Muscle of leg (tissue), 16 donors: Measurements from ENCODE around the gene AFF1. TPM values are rescaled to one million over a fixed set of nuclear protein-coding genes. Genes with fewer than 3 reads are reported as not detected.

Experiments
- DNase-seq: peaks from one replicate; pipeline ENCODE4 v3.0.0; 2013
- H3K27ac ChIP-seq: one replicate; pipeline ENCODE4 v1.5.1; 2013; ENCODE audit warnings: mild to moderate bottlenecking, low read length, control low read depth
- H3K27me3 ChIP-seq: one replicate; pipeline ENCODE4 v1.6.1; 2013; ENCODE audit warnings: low read length; ENCODE audit not compliant: control insufficient read depth, insufficient read depth
- H3K36me3 ChIP-seq: one replicate; pipeline ENCODE4 v1.6.1; 2013; ENCODE audit warnings: low read length; ENCODE audit not compliant: control insufficient read depth, insufficient read depth
- H3K4me1 ChIP-seq: one replicate; pipeline ENCODE4 v1.6.1; 2013; ENCODE audit warnings: low read length; ENCODE audit not compliant: control insufficient read depth, insufficient read depth
- H3K4me3 ChIP-seq: one replicate; pipeline ENCODE4 v1.5.1; 2013; ENCODE audit warnings: low read length, control low read depth
- H3K9me3 ChIP-seq: replicated peaks from 2 replicates; pipeline ENCODE4 v1.6.1; 2013; ENCODE audit warnings: low read depth, low read length; ENCODE audit not compliant: control insufficient read depth
- WGBS: methylation state at CpG from one replicate; pipeline ENCODE4 v1.1.5; 2013; ENCODE audit warnings: missing lambda C conversion rate; ENCODE audit not compliant: insufficient coverage; 5-methylcytosine and 5-hydroxymethylcytosine counted together
- long read RNA-seq, 11 donors: transcript quantifications; one replicate each; lab custom pipeline, GENCODE V29; 2026
- polyA plus RNA-seq, 8 donors: library from polyadenylated mRNA; unstranded; fragments of 120-200 nt; gene quantifications; one replicate each; pipeline versions ENCODE4 v1.2.1 to v1.2.3, GENCODE V29; 2013; ENCODE audit warnings: inconsistent platforms in 1 of 8, low replicate concordance in 1 of 8; ENCODE audit not compliant: insufficient read length in 8 of 8, insufficient read depth in 1 of 8
- total RNA-seq: library from RNA; stranded (reverse); fragments of 120-200 nt; gene quantifications from one replicate; pipeline ENCODE4 v1.2.4, GENCODE V29; 2013

AFF1 gene, protein sequence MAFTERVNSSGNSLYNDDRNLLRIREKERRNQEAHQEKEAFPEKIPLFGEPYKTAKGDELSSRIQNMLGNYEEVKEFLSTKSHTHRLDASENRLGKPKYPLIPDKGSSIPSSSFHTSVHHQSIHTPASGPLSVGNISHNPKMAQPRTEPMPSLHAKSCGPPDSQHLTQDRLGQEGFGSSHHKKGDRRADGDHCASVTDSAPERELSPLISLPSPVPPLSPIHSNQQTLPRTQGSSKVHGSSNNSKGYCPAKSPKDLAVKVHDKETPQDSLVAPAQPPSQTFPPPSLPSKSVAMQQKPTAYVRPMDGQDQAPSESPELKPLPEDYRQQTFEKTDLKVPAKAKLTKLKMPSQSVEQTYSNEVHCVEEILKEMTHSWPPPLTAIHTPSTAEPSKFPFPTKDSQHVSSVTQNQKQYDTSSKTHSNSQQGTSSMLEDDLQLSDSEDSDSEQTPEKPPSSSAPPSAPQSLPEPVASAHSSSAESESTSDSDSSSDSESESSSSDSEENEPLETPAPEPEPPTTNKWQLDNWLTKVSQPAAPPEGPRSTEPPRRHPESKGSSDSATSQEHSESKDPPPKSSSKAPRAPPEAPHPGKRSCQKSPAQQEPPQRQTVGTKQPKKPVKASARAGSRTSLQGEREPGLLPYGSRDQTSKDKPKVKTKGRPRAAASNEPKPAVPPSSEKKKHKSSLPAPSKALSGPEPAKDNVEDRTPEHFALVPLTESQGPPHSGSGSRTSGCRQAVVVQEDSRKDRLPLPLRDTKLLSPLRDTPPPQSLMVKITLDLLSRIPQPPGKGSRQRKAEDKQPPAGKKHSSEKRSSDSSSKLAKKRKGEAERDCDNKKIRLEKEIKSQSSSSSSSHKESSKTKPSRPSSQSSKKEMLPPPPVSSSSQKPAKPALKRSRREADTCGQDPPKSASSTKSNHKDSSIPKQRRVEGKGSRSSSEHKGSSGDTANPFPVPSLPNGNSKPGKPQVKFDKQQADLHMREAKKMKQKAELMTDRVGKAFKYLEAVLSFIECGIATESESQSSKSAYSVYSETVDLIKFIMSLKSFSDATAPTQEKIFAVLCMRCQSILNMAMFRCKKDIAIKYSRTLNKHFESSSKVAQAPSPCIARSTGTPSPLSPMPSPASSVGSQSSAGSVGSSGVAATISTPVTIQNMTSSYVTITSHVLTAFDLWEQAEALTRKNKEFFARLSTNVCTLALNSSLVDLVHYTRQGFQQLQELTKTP
- total RNA-seq (19.6 TPM), polyA plus RNA-seq (10 to 100 TPM; 12.2 to 18.9 (median 15.4) TPM)
- long read RNA-seq, donor 1, partial matches to known transcripts, result 0 of 1 reads
- long read RNA-seq, donor 1, other reads (novel, unspliced or antisense), result 0 of 1 reads
- long read RNA-seq, donor 2, result 0 reads
- long read RNA-seq, donor 3, partial matches to known transcripts, result 31 of 32 reads
- long read RNA-seq, donor 3, other reads (novel, unspliced or antisense), result 0 of 32 reads
- long read RNA-seq, donor 4, partial matches to known transcripts, result 0 of 2 reads
- long read RNA-seq, donor 4, other reads (novel, unspliced or antisense), result 0 of 2 reads
- long read RNA-seq, donor 5, result 0 reads
- long read RNA-seq, donor 6, partial matches to known transcripts, result 0 of 1 reads
- long read RNA-seq, donor 6, other reads (novel, unspliced or antisense), result 0 of 1 reads
- long read RNA-seq, donor 7, result 0 reads
- long read RNA-seq, donor 8, partial matches to known transcripts, result 9 of 9 reads
- long read RNA-seq, donor 8, other reads (novel, unspliced or antisense), result 0 of 9 reads
- long read RNA-seq, donor 9, result 0 reads
- long read RNA-seq, donor 10, partial matches to known transcripts, result 0 of 1 reads
- long read RNA-seq, donor 10, other reads (novel, unspliced or antisense), result 0 of 1 reads
- long read RNA-seq, donor 11, partial matches to known transcripts, result 0 of 1 reads
- long read RNA-seq, donor 11, other reads (novel, unspliced or antisense), result 0 of 1 reads

DNA sequence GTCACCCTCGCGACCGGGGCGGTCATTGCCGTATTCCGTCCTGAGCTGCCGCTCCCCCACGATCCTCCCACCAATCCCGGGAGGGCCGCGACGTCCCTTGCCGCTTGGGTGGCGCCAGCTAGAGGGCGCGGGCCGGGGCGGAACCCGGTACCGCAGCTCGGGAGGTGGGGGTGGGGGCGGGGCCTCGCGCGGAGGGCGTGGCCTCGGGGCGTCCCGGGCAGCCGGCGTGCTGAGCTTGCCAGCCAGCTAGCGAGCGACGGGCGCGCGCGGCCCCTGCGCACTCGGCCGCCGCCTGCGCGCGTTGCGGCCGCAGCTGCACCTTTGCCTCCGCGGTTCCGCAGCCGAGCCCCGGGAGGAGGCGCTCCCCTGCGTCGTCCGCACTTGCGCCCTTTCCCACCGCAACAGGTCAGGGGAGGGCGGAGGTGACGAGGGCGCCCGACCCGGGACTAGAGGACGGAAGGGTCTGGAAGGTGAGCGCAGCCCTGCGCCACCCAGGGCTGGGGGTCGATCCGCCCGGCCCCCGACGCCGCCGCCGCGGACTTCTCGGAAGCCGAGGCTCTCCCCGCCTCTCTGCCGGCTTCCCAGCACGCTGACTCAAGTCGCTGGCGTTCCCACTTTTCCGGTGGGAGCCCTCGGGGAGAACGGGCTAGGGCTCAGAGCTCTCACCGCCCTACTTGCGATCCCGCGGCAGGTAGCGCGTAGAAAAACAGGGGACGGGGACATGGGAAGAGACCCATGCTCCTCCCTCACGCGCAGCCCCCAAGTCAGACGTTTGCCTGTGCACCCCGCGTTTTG lies at the start of gene AFF1:
TSS of gene AFF1 (plus strand) at position 241 of the 795 bp plus-strand sequence. CDS start 13,523 bp downstream, outside the sequence.
- Histone ChIP-seq H3K36me3 (no peaks in the 10 kb centered on the region), H3K4me3 (peak within 1 kb of the TSS; percentile 71), H3K4me1 (peaks cover 17% of the 10 kb centered on the region), H3K9me3 (no peaks in the 10 kb centered on the region), H3K27me3 (peaks cover 15% of the 10 kb centered on the region), H3K27ac (peak within 1 kb of the TSS; percentile 85)
- DNase-seq, result peak; percentile 93
- under 1% methylated on average over 85 of the region's 97 CpGs for WGBS

DNA sequence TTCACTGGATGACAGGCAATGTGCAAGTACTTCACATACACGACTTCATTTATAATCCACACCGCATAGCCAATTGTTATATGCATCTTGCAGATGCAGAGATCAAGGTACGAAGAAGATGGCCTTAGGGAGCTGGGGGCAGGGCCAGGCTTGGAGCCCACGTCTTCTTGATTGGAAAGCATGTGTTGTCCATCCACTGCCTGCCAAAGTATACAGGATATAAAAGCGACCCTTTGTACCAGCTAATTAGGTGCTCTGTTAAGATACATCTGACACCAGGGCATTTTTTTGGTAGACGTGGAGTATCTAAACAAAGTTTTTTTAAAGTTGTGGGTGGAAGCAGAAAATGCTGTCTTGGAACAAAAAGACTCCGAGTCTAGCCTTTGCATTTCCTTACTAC lies 44.0 kb upstream of the AFF1 start:
- no peaks in the 10 kb centered on the region for H3K36me3 ChIP-seq

GRCh38 chr4:86891762-86892635 lies 42.8 kb upstream of the AFF1 start, which contains the start of gene C4orf36:
Gene C4orf36 (minus strand): TSS chr4:86892422. CDS start chr4:86891520, 902 bp downstream.
- peaks cover 12% of the 10 kb centered on the region for H3K27me3 ChIP-seq
- H3K4me1 ChIP-seq, result peaks cover 6% of the 10 kb centered on the region
- WGBS, result under 1% methylated on average over 83 of the region's 84 CpGs
- H3K27ac ChIP-seq, result no peak within 1 kb of the TSS
- H3K4me3 ChIP-seq, result peak within 1 kb of the TSS; percentile 66
- H3K9me3 ChIP-seq, result no peaks in the 10 kb centered on the region
- no peaks in the 10 kb centered on the region for H3K36me3 ChIP-seq
- peak; percentile 72 for DNase-seq

More for the DNA sequence above, 44.0 kb upstream of the AFF1 start:
- 14% methylated on average over 3 of the region's 7 CpGs for WGBS
- no peak overlapping the region for H3K4me3 ChIP-seq
- DNase-seq, result no peak
- peaks cover 12% of the 10 kb centered on the region for H3K27me3 ChIP-seq
- H3K27ac ChIP-seq, result no peak overlapping the region
- peaks cover 6% of the 10 kb centered on the region for H3K4me1 ChIP-seq
- no peaks in the 10 kb centered on the region for H3K9me3 ChIP-seq

GRCh38 chr4:86892636-86892960 lies 42.2 kb upstream of the AFF1 start:
- no peak overlapping the region for H3K27ac ChIP-seq
- H3K27me3 ChIP-seq, result peaks cover 12% of the 10 kb centered on the region
- no peaks in the 10 kb centered on the region for H3K36me3 ChIP-seq
- no peaks in the 10 kb centered on the region for H3K9me3 ChIP-seq
- peaks cover 6% of the 10 kb centered on the region for H3K4me1 ChIP-seq
- 4% methylated on average over 6 of the region's 13 CpGs for WGBS
- peak overlapping the region; percentile 66 for H3K4me3 ChIP-seq
- no peak for DNase-seq

DNA sequence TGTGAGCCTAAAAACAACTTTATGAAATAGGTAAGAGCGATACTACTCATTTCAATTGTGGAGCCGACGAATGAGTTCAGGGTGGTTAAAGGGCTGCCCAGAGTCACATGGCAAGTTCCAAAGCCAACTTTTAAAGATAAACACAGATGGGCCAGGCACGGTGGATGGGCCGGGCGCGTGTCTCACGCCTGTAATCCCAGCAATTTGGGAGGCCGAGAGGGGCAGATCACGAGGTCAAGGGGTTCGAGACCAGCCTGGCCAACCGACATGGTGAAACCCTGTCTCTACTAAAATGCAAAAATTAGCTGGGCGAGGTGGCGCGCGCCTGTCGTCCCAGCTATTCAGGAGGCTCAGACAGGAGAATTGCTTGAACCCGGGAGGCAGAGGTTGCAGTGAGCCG lies 41.7 kb upstream of the AFF1 start:
- H3K9me3 ChIP-seq, result no peaks in the 10 kb centered on the region
- DNase-seq, result no peak
- H3K27ac ChIP-seq, result no peak overlapping the region
- peaks cover 6% of the 10 kb centered on the region for H3K4me1 ChIP-seq
- 90% methylated on average over 14 of the region's 19 CpGs for WGBS
- peaks cover 12% of the 10 kb centered on the region for H3K27me3 ChIP-seq
- no peak overlapping the region for H3K4me3 ChIP-seq
- no peaks in the 10 kb centered on the region for H3K36me3 ChIP-seq

DNA sequence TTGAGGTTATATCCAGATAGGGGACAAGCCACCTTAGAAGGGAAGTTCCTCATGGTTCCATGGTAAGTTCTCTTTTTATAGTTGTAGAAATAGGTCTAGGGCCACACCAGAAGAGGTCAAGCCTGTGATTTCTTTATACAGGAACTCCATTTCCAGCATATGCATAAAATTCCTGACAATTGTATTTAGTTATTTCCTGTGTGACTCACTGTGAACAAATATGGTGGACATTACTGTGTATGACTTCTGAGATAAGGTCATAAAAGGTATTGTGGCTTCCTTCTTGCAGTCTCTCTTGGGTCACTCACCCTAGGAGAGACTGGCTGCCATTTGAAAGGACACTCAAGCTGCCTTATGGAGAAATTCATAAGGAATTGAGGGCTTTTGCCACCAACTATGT lies 40.4 kb upstream of the AFF1 start:
- Histone ChIP-seq H3K36me3 (no peaks in the 10 kb centered on the region), H3K9me3 (no peaks in the 10 kb centered on the region), H3K27ac (no peak overlapping the region), H3K27me3 (peaks cover 12% of the 10 kb centered on the region), H3K4me1 (peaks cover 6% of the 10 kb centered on the region), H3K4me3 (no peak overlapping the region)
- DNase-seq, result no peak

GRCh38 chr4:86895692-86896488 lies 38.9 kb upstream of the AFF1 start:
- Histone ChIP-seq H3K4me1 (peaks cover 6% of the 10 kb centered on the region), H3K27ac (no peak overlapping the region), H3K36me3 (no peaks in the 10 kb centered on the region), H3K4me3 (no peak overlapping the region), H3K27me3 (peaks cover 12% of the 10 kb centered on the region), H3K9me3 (no peaks in the 10 kb centered on the region)
- peak; percentile 84 for DNase-seq
- WGBS, result 60% methylated on average over 1 of the region's 6 CpGs
